Hematopoietic multipotent progenitor cell treated with erythropoietin and hydrocortisone succinate and interleukin-3 and kit ligand, for 15 days (in vitro differentiated cells): ENCODE results near the gene MEIKIN.

Source experiments
- DNase-seq: peaks from one replicate; pipeline ENCODE4 v3.0.0-alpha.2; 2015; ENCODE audit warnings: low spot score

MEIKIN gene

DNA sequence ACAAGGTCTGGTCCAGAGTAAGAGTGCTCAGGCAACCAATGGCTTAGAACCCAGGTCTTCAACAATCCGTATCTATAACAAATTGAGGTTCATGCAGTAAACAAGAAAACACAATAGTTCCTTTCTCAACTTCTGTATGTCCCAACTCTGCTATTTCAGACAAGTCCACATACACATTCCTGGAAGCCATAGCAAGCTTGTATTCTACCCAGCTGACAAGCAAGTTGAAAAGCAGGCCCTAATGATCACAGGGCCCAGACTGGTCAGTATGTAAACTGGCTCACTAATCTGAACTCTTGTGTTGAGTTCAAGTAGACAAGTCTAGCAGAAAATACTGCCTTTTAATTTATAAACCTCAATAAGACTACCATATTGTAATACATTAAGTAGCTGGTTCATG is 175.5 kb downstream of the MEIKIN start:
- no peak for DNase-seq

DNA sequence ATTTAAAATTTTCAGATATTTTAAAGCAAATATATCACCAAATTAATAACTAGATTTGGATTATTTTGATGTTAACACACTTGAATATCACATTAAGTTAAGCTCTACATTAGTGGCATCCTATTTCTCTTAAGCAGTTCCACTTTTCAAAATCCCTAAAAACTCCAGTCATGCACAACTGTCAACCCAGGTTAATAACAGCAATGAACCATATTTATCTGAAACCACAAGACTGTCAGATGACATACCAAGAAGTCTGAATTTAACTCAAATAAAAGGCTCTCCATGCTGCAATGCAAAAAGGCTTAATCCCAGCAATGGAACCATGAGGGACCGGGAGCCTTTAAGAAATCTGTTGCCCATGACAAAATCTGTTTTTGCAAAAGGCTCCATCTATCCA is 176.1 kb downstream of the MEIKIN start:
- no peak for DNase-seq

DNA sequence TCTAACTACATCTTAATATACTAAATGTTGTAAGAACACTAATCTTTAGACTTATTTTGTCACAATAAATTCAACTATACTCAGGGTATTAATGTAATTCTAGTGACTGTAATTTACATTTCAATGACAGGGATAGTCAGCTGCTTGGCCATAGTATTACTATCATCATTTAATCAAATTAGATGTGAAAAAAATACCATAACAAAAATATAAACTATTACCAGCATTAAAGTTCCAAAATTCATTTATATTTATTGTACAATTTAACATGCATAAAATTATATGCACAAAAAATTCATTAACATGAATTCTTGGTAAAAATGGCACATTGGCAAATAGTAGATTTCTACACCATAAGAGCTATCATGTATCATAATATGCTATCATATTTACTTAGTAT is 177.6 kb downstream of the MEIKIN start:
- no peak for DNase-seq

DNA sequence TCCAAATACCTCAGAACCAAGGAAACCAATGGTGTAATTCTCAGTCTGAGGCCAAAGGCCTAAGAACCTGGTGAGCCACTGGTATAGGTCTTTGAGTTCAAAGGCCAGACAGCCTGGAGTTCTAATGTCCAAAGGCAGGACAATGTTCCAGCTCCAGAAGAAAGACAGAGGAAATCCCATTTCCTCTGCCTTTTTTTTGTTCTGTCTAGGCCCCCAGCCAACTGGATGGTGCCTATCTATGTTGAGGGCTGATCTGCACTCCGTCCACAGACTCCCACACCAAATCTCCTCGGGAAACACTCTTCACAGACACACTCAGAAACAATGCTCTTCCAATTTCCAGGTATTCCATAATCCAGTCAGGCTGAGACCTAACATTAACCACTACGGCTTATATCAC is 178.8 kb downstream of the MEIKIN start:
- no peak for DNase-seq

DNA sequence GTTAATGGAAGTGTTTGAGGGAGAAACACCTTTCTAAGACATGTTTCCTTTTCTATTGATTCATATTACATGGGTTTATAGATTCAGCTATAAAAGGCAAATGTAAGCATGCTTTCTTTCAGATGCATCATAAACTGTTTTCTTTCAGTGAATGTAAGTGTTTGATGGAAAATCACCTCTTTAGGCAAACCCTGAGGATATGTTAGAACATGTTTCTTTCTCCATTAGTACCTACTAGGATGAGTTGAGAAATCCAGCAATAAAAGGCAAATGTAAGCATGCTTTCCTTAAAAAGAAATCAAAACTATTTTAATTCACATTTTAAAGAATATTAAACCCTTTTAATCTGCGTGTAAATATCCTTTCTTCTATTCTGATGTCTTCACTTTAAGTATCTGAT is 180.2 kb downstream of the MEIKIN start:
- no peak for DNase-seq

DNA sequence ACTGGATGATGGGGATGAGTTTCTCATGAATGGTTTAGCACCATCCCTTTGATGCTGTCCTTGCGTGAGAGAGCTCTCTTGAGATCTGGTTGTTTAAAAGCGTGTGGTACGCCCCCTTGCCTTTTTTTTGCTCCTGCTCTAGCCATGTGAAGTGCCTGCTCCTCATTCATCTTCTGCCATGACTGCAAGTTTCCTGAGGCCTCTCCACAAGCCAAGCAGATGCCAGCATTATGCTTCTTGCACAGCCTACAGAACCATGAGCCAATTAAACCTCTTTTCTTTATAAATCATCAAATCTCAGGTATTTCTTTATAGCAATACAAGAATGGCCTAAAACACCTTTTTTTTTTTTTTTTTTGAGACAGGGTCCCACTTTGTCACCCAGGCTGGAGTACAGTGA is 181.5 kb downstream of the MEIKIN start:
- no peak for DNase-seq

DNA sequence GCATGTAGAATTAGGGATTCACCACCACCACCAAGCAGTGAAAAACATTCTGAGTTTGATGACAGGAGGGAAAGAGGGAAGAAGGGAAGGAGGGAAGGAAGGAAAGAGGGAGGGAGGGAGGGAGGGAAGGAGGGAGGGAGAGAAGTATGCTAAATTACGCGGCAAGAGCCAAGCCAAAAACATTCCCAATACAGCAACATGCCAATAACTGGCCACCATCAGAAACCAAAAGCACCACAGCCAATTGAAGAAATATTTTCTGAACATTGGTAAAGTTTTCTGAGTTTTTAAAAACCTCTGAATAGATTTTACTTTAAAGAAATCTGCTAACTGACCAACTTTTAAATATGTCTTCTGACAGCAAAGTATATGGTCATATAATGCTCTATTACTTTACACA is 184.7 kb downstream of the MEIKIN start:
- no peak for DNase-seq

DNA sequence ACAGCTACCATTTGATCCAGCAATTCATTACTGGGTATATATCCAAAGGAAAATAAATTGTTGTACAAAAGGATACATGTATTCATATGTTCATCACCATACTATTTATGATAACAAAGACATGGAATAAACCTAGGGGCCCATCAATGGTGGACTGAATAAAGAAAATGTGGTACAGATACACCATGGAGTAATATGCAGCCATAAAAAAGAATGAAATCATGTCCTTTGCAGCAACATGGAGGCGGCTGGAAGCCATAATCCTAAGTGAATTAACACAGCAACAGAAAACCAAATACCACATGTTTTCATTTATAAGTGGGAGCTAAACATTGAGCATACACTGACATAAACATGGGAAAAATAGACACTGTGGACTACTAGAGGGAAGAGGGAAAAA is 185.8 kb downstream of the MEIKIN start:
- no peak for DNase-seq

DNA sequence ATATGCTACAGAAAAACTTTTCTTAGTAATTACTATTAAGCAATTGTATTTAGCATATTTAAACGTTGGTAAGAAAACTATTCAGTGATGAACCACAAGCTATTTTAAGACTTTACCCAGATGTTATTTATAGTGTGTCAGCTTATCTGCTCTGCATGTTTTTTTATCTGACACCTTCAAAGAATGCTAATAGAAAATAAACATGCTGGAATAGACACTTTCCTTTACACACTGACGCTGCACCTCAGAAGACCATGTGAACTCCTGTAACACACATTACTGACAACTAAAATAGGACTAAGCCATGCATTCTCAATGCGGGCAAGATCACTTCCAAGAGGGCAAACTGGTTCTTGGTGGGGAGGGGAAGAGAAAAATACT is 187.0 kb downstream of the MEIKIN start:
- DNase-seq, result no peak

DNA sequence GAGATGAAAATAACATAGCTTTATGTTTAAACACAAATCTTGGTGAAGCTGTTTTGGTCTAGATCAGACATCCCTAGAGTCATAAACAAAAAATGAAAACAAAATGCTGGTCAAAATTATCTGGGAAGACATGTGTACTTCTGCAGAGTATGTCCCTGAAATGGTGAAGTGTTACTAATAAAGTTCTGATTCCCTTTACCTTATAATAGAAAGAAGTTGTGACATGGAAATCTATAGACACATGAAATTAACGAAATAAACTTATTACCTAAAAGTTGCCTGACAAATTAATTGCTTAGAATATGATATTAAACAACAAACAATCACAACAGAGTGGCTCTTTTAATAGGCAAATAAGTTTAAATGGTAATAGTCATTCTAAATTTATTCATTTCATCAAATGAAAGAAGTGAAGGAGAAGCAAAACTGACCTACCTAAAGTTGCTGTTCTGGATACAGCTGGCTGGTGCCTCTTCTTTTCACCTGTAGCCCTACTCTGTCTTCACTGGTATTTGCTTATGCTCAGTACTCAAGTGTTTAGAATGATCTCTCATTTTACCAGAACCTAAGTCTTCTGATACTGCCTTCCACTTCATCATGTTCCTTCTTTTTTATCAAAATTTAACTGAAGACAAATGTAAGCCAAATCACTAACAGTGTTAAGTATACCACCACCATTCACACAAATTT is 187.5 kb downstream of the MEIKIN start:
- DNase-seq, result no peak
